ENCODE measurements around the gene SHC4.

- TF ChIP-seq, protein P1, sequence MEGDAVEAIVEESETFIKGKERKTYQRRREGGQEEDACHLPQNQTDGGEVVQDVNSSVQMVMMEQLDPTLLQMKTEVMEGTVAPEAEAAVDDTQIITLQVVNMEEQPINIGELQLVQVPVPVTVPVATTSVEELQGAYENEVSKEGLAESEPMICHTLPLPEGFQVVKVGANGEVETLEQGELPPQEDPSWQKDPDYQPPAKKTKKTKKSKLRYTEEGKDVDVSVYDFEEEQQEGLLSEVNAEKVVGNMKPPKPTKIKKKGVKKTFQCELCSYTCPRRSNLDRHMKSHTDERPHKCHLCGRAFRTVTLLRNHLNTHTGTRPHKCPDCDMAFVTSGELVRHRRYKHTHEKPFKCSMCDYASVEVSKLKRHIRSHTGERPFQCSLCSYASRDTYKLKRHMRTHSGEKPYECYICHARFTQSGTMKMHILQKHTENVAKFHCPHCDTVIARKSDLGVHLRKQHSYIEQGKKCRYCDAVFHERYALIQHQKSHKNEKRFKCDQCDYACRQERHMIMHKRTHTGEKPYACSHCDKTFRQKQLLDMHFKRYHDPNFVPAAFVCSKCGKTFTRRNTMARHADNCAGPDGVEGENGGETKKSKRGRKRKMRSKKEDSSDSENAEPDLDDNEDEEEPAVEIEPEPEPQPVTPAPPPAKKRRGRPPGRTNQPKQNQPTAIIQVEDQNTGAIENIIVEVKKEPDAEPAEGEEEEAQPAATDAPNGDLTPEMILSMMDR (conservative IDR thresholded peaks at IDR 0.05), result no peak
- no peak for TF ChIP-seq ZFX (IDR thresholded peaks at IDR 0.05)
These were observed 87.7 kb downstream of the SHC4 start for GRCh38 chr15:48876057-48876456.

Measured in C4-2B (cell line).